Ovary (tissue), 3 donors: ENCODE data around the gene P2RY14.

Experiments
- POLR2A ChIP-seq: fragments of 450-650 bp; IDR thresholded peaks from one replicate; pipeline ENCODE4 v1.6.1; 2017; ENCODE audit warnings: antibody characterized with exemption, mild to moderate bottlenecking, moderate library complexity
- TF ChIP-seq, protein P1 (sequence below), 3 donors: fragments of 450-650 bp in 2 of 3; fragments of 200-600 bp in 1 of 3; IDR thresholded peaks; one replicate each; pipeline versions ENCODE4 v1.5.1 to v1.8.0; 2016 to 2022; ENCODE audit warnings: antibody characterized with exemption in 3 of 3, mild to moderate bottlenecking in 1 of 3
- donor health status: DM: no; HTN: no; CAD: no.

DNA sequence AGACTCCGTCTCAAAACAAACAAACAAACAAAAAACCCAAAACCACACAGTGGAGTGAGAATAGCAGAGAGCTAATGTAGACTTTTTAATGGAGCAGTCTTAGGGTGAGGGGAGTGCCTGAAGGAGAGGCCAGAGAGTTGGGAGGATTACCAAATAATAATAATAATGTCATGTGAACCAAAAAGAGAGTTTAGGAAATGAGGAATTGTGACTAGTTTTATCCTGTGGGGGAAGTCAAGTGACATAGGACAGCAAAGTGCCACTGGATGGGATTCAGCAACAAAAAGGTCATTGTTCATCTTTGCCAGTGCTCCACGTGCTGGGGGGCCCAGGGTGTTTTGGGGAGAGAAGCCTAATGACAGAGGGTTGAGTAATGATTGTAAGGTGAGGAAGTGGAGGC is 25.4 kb upstream of the P2RY14 start:
- TF ChIP-seq, protein P1, sequence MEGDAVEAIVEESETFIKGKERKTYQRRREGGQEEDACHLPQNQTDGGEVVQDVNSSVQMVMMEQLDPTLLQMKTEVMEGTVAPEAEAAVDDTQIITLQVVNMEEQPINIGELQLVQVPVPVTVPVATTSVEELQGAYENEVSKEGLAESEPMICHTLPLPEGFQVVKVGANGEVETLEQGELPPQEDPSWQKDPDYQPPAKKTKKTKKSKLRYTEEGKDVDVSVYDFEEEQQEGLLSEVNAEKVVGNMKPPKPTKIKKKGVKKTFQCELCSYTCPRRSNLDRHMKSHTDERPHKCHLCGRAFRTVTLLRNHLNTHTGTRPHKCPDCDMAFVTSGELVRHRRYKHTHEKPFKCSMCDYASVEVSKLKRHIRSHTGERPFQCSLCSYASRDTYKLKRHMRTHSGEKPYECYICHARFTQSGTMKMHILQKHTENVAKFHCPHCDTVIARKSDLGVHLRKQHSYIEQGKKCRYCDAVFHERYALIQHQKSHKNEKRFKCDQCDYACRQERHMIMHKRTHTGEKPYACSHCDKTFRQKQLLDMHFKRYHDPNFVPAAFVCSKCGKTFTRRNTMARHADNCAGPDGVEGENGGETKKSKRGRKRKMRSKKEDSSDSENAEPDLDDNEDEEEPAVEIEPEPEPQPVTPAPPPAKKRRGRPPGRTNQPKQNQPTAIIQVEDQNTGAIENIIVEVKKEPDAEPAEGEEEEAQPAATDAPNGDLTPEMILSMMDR (IDR thresholded peaks at IDR 0.05): no peak
- TF ChIP-seq POLR2A: no peak
